ENCODE data around the gene NR1H4.
A peak's percentile ranks its signal among the peaks of the same experiment; 100 is the strongest.
"Not testable (repeated sequence)": the region's sequence is repeated elsewhere in the genome, so short reads cannot be mapped to it uniquely, and the experiment has no call there.

The NR1H4 gene

GRCh38 chr12:100473716-100474150 is at the start of gene NR1H4:
Gene NR1H4, plus strand, starts transcription at chr12:100473866. Its CDS starts 19,458 bp downstream, at chr12:100493324.
- no peak within 1 kb of the TSS for H3K4me3 ChIP-seq (replicated peaks; ENCODE audit: low read depth, low read length)
- TF ChIP-seq CTCF (IDR thresholded peaks at IDR 0.05; ENCODE audit: low read depth, low read length, missing control alignments), result no peak
- no peak for DNase-seq (ENCODE audit: extremely low read depth, low read depth)

- TF ChIP-seq CTCF (IDR thresholded peaks at IDR 0.05; ENCODE audit: low read depth, low read length, missing control alignments), result no peak
- DNase-seq (ENCODE audit: extremely low read depth, low read depth), result no peak
Measured at GRCh38 chr12:100426145-100426544, 47.5 kb upstream of the NR1H4 start.

GRCh38 chr12:100427078-100427477 is 46.6 kb upstream of the NR1H4 start:
- peak; percentile 3 for DNase-seq (ENCODE audit: extremely low read depth, low read depth)
- H3K4me3 ChIP-seq (replicated peaks; ENCODE audit: low read depth, low read length), result no peak overlapping the region
- TF ChIP-seq CTCF (IDR thresholded peaks at IDR 0.05; ENCODE audit: low read depth, low read length, missing control alignments), result no peak

More at GRCh38 chr12:100426145-100426544, 47.5 kb upstream of the NR1H4 start:
- H3K4me3 ChIP-seq (replicated peaks; ENCODE audit: low read depth, low read length), result no peak overlapping the region

GRCh38 chr12:100430251-100430650 is 43.4 kb upstream of the NR1H4 start:
- H3K4me3 ChIP-seq (replicated peaks; ENCODE audit: low read depth, low read length); DNase-seq (ENCODE audit: extremely low read depth, low read depth): not testable (repeated sequence)

- TF ChIP-seq CTCF (IDR thresholded peaks at IDR 0.05; ENCODE audit: low read depth, low read length, missing control alignments), result no peak
Measured at GRCh38 chr12:100433701-100434100, 40.0 kb upstream of the NR1H4 start.

GRCh38 chr12:100434177-100434576 is 39.5 kb upstream of the NR1H4 start:
- DNase-seq (ENCODE audit: extremely low read depth, low read depth), result no peak
- H3K4me3 ChIP-seq (replicated peaks; ENCODE audit: low read depth, low read length), result no peak overlapping the region
- no peak for TF ChIP-seq CTCF (IDR thresholded peaks at IDR 0.05; ENCODE audit: low read depth, low read length, missing control alignments)

More at GRCh38 chr12:100433701-100434100, 40.0 kb upstream of the NR1H4 start:
- no peak for DNase-seq (ENCODE audit: extremely low read depth, low read depth)
- H3K4me3 ChIP-seq (replicated peaks; ENCODE audit: low read depth, low read length), result no peak overlapping the region

- no peak for TF ChIP-seq CTCF (IDR thresholded peaks at IDR 0.05; ENCODE audit: low read depth, low read length, missing control alignments)
- no peak overlapping the region for H3K4me3 ChIP-seq (replicated peaks; ENCODE audit: low read depth, low read length)
- DNase-seq (ENCODE audit: extremely low read depth, low read depth), result no peak
Measured at GRCh38 chr12:100435957-100436356, 37.7 kb upstream of the NR1H4 start.
